ENCODE results near the gene DEPDC5.

The DEPDC5 gene

GRCh38 chr22:31952472-31952871 lies 198.7 kb downstream of the DEPDC5 start:
- no peak for FAIRE-seq

GRCh38 chr22:31953261-31953660 lies 199.4 kb downstream of the DEPDC5 start:
- FAIRE-seq, result no peak

GRCh38 chr22:31954535-31955523 lies 201.0 kb downstream of the DEPDC5 start:
- FAIRE-seq, result no peak

DNA sequence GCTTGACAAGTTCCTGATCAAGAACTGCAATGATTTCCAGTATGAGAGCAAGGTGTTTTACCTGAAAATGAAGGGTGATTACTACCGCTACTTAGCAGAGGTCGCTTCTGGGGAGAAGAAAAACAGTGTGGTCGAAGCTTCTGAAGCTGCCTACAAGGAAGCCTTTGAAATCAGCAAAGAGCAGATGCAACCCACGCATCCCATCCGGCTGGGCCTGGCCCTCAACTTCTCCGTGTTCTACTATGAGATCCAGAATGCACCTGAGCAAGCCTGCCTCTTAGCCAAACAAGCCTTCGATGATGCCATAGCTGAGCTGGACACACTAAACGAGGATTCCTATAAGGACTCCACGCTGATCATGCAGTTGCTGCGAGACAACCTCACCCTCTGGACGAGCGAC lies 202.5 kb downstream of the DEPDC5 start:
- FAIRE-seq, result no peak
